Erythroblast (primary cell): ENCODE results near the gene SLC36A4.

ENCODE experiments used
- GATA1 ChIP-seq: IDR thresholded peaks from 2 replicates; pipeline ENCODE4 v1.6.1; 2011; ENCODE audit warnings: low read depth, mild to moderate bottlenecking, control low read depth, low read length, moderate library complexity
- POLR2A ChIP-seq: IDR thresholded peaks from 2 replicates; pipeline ENCODE4 v1.6.1; 2011; ENCODE audit warnings: mild to moderate bottlenecking, low read length

GRCh38 chr11:93100211-93100610 is 97.6 kb downstream of the SLC36A4 start:
- no peak for TF ChIP-seq POLR2A
- no peak for TF ChIP-seq GATA1
